A549 (cell line): ENCODE data around the gene TLCD5. TPM values are rescaled to one million over a fixed set of nuclear protein-coding genes. Genes with fewer than 3 reads are reported as not detected.

Experiments used
- ATAC-seq, 2 experiments: fragments of 200-7000 bp in 1 of 2; fragments of >200 bp in 1 of 2; cut with Nextera tagmentation in 1 of 2; cut with Tn5 transposase in 1 of 2; 3 replicates each; pipeline versions ENCODE4 v1.8.0 to v1.9.1; 2018 to 2020; ENCODE audit warnings: mild to moderate bottlenecking in 1 of 2, moderate library complexity in 1 of 2
- CTCF ChIA-PET: fragments of 300-600 bp; sonication (Branson Sonifier 250); formaldehyde crosslinking; extraction: SDS; loops from one replicate; lab custom pipeline; 2021; ENCODE audit warnings: antibody characterized with exemption, inconsistent platforms; lab: Yijun Ruan, JAX
- POLR2A ChIA-PET: fragments of 350-600 bp; formaldehyde crosslinking; extraction: SDS; loops from one replicate; lab custom pipeline; 2021; ENCODE audit warnings: antibody characterized with exemption, inconsistent platforms; lab: Yijun Ruan, JAX
- DNase-seq, 2 experiments: peaks; one replicate each; pipeline versions ENCODE4 v3.0.0 to v3.0.0-alpha.2; 2011 to 2016; ENCODE audit warnings: low read depth in 1 of 2, low spot score in 1 of 2
- FAIRE-seq: peaks from 2 replicates; lab custom pipeline; 2011; peaks lifted over from hg19 to GRCh38; lab: Jason Lieb, UNC
- H3K27ac ChIP-seq, 2 experiments: fragments of >200 bp; sonication (Bioruptor Twin); formaldehyde crosslinking; 3 replicates each; pipeline ENCODE4 v1.5.1; 2016 to 2017
- H3K4me1 ChIP-seq: fragments of >200 bp; sonication (Bioruptor Twin); formaldehyde crosslinking; 3 replicates; pipeline ENCODE4 v1.6.1; 2016
- H3K4me2 ChIP-seq: fragments of >200 bp; sonication (Bioruptor Twin); formaldehyde crosslinking; 3 replicates; pipeline ENCODE4 v1.6.1; 2016
- H3K4me3 ChIP-seq: fragments of >200 bp; sonication (Bioruptor Twin); formaldehyde crosslinking; 3 replicates; pipeline ENCODE4 v1.5.1; 2016
- H3K9me3 ChIP-seq: fragments of >200 bp; sonication (Bioruptor Twin); formaldehyde crosslinking; 3 replicates; pipeline ENCODE4 v1.6.1; 2016
- CBX2 ChIP-seq: fragments of 200-600 bp; sonication (generic); IDR thresholded peaks from 2 replicates; pipeline ENCODE4 v1.6.1; 2016; ENCODE audit warnings: low read depth, mild to moderate bottlenecking, borderline replicate concordance
- CEBPB ChIP-seq, 2 experiments: fragments of >200 bp in 1 of 2; sonication (Bioruptor Twin) in 1 of 2; formaldehyde crosslinking in 1 of 2; IDR thresholded peaks; 2 replicates each; pipeline ENCODE4 v1.6.1; 2012 to 2016
- CHD2 ChIP-seq: fragments of 150-350 bp; IDR thresholded peaks from 2 replicates; pipeline ENCODE4 v1.6.1; 2014; ENCODE audit warnings: low read length; ENCODE audit not compliant: partially characterized antibody
- EHMT2 ChIP-seq: fragments of 200-600 bp; sonication (generic); IDR thresholded peaks from 2 replicates; pipeline ENCODE4 v1.6.1; 2016; ENCODE audit warnings: antibody characterized with exemption, low read depth, mild to moderate bottlenecking, moderate library complexity
- ESRRA ChIP-seq: fragments of 150-350 bp; IDR thresholded peaks from 2 replicates; pipeline ENCODE4 v1.6.1; 2014; ENCODE audit warnings: mild to moderate bottlenecking, low read length, borderline replicate concordance
- FOSB ChIP-seq: fragments of 250-450 bp; sonication (Bioruptor Pico); IDR thresholded peaks from 2 replicates; pipeline ENCODE4 v1.5.0; 2020; ENCODE audit warnings: mild to moderate bottlenecking, moderate library complexity
- FOSL2 ChIP-seq, 2 experiments: fragments of 450-650 bp in 1 of 2; fragments of >200 bp in 1 of 2; sonication (Bioruptor Twin) in 1 of 2; formaldehyde crosslinking; IDR thresholded peaks; 2 replicates each; pipeline versions ENCODE4 v1.5.0 to v1.6.1; 2016 to 2020; ENCODE audit warnings: mild to moderate bottlenecking in 1 of 2, moderate library complexity in 1 of 2
- HDAC2 ChIP-seq: fragments of 200-600 bp; sonication (generic); IDR thresholded peaks from 2 replicates; pipeline ENCODE4 v1.6.1; 2016
- HOXA7 ChIP-seq: fragments of 250-450 bp; sonication (Bioruptor Pico); IDR thresholded peaks from 2 replicates; pipeline ENCODE4 v1.5.0; 2020; ENCODE audit warnings: mild to moderate bottlenecking, moderate library complexity
- JUN ChIP-seq, 2 experiments: fragments of >200 bp; sonication (Bioruptor Twin); formaldehyde crosslinking; IDR thresholded peaks; 2 replicates in 1 of 2; 3 replicates in 1 of 2; pipeline ENCODE4 v1.6.1; 2016 to 2017
- KDM1A ChIP-seq: fragments of 200-600 bp; sonication (generic); IDR thresholded peaks from 2 replicates; pipeline ENCODE4 v1.6.1; 2016; ENCODE audit warnings: low read depth, mild to moderate bottlenecking
- KDM5A ChIP-seq: fragments of 200-600 bp; sonication (generic); IDR thresholded peaks from 2 replicates; pipeline ENCODE4 v1.6.1; 2016; ENCODE audit warnings: antibody characterized with exemption, mild to moderate bottlenecking
- MAFK ChIP-seq: fragments of 450-650 bp; IDR thresholded peaks from 2 replicates; pipeline ENCODE4 v1.6.1; 2014; ENCODE audit not compliant: partially characterized antibody
- NR3C1 ChIP-seq: fragments of >200 bp; sonication (Bioruptor Twin); formaldehyde crosslinking; IDR thresholded peaks from 3 replicates; pipeline ENCODE4 v1.6.1; 2017
- POLR2AphosphoS2 ChIP-seq: conservative IDR thresholded peaks from 2 replicates; pipeline ENCODE4 v1.6.1; 2012; ENCODE audit warnings: low read length, improper control_type of control experiment, inconsistent platforms
- RAD21 ChIP-seq, 2 experiments: fragments of >200 bp in 1 of 2; sonication (Bioruptor Twin) in 1 of 2; formaldehyde crosslinking in 1 of 2; IDR thresholded peaks in 1 of 2; conservative IDR thresholded peaks in 1 of 2; 2 replicates in 1 of 2; 3 replicates in 1 of 2; pipeline ENCODE4 v1.6.1; 2012 to 2018; ENCODE audit warnings: inconsistent platforms in 1 of 2
- RNF2 ChIP-seq: fragments of 200-600 bp; sonication (generic); IDR thresholded peaks from 2 replicates; pipeline ENCODE4 v1.6.1; 2016; ENCODE audit warnings: low read depth, mild to moderate bottlenecking, antibody characterized with exemption, moderate library complexity, borderline replicate concordance
- SMC3 ChIP-seq: fragments of >200 bp; sonication (Bioruptor Twin); formaldehyde crosslinking; IDR thresholded peaks from 3 replicates; pipeline ENCODE4 v1.6.1; 2018; ENCODE audit warnings: inconsistent platforms
- SREBF2 ChIP-seq: fragments of 450-650 bp; IDR thresholded peaks from 2 replicates; pipeline ENCODE4 v1.6.1; 2014; ENCODE audit warnings: mild to moderate bottlenecking, moderate library complexity
- TFCP2L1 ChIP-seq: fragments of 250-450 bp; sonication (Bioruptor Pico); IDR thresholded peaks from 2 replicates; pipeline ENCODE4 v1.5.0; 2021; ENCODE audit warnings: mild to moderate bottlenecking
- TP53 ChIP-seq: fragments of 250-450 bp; sonication (Bioruptor Pico); IDR thresholded peaks from 2 replicates; pipeline ENCODE4 v1.5.0; 2021; ENCODE audit warnings: mild to moderate bottlenecking, moderate library complexity
- ZFP36 ChIP-seq: fragments of 450-650 bp; IDR thresholded peaks from 2 replicates; pipeline ENCODE4 v1.6.1; 2014; ENCODE audit warnings: borderline replicate concordance; ENCODE audit not compliant: partially characterized antibody
- ZNF302 ChIP-seq: fragments of 250-450 bp; sonication (Bioruptor Pico); IDR thresholded peaks from 2 replicates; pipeline ENCODE4 v1.9.0; 2021; ENCODE audit warnings: inconsistent platforms, mild to moderate bottlenecking, moderate library complexity
- ZSCAN20 ChIP-seq: fragments of 250-450 bp; sonication (Bioruptor Pico); IDR thresholded peaks from 2 replicates; pipeline ENCODE4 v1.8.0; 2022; ENCODE audit warnings: mild to moderate bottlenecking, moderate library complexity
- WGBS: methylation state at CpG from one replicate; pipeline ENCODE4 v1.1.6; 2017; ENCODE audit errors: missing lambda C conversion rate; 5-methylcytosine and 5-hydroxymethylcytosine counted together
- polyA plus RNA-seq, 4 experiments: library from polyadenylated mRNA; depleted of rRNA in 3 of 4; stranded (reverse); fragments of >200 nt; fragmentation: RNase III in 1 of 4; extraction: RNeasy Plus Mini Kit Qiagen cat#74134 plus additional on column Dnase treatment in 1 of 4; gene quantifications; 2 replicates in 3 of 4; 3 replicates in 1 of 4; pipeline ENCODE4 v1.2.3, GENCODE V29; 2011 to 2017
- TF ChIP-seq, protein P1 (sequence below): fragments of >200 bp; sonication (Bioruptor Twin); formaldehyde crosslinking; IDR thresholded peaks from 3 replicates; pipeline ENCODE4 v1.5.1; 2016
- TF ChIP-seq, protein P2 (sequence below): IDR thresholded peaks from 2 replicates; pipeline ENCODE4 v1.6.1; 2012
- TF ChIP-seq, protein P3 (sequence below): fragments of 150-350 bp; IDR thresholded peaks from 2 replicates; pipeline ENCODE4 v1.6.1; 2014; ENCODE audit warnings: low read depth, mild to moderate bottlenecking, low read length

The TLCD5 gene
- polyA plus RNA-seq, 2 of the 4 experiments (the other 2 are of a cell fraction), result 5.8 to 12.9 TPM

DNA sequence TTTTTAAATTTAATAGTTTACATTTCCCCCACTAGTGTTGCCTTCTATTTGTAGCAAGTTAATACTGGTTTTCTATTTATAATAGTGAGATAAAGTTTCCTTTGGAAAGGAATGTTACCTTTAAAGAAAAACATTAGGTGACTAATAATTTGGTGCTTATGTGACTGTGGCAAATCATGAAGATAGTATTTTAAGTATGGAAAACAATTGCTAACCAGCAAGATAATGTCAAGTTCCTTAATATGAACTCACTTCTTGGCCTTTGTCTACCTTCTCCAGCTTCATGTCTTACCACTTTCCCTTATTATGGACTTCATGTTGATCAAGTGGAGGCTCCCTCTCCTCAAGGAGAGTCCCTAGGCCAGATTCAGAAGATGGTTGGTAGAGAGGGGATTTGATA lies 38.3 kb downstream of the TLCD5 start:
- DNase-seq (no peak), ATAC-seq (no peak), FAIRE-seq (no peak)
- ChIA-PET POLR2A (no interaction called here), CTCF (interaction anchor here (1.0 kb wide), 1 partner anchor 16 kb away, joined by 3 read pairs; no protein-coding TSS in a partner anchor)
- Histone ChIP-seq H3K9me3 (no peaks in the 10 kb centered on the region), H3K27ac (no peak overlapping the region), H3K4me2 (no peak overlapping the region), H3K4me1 (no peaks in the 10 kb centered on the region), H3K4me3 (no peak overlapping the region)
- TF ChIP-seq RAD21 (conservative IDR thresholded peaks at IDR 0.05 in 1 of 2, IDR thresholded peaks at IDR 0.05 in 1 of 2), result no peak
- TF ChIP-seq ZFP36, result no peak
- TF ChIP-seq SMC3, result no peak
- TF ChIP-seq, protein P1, sequence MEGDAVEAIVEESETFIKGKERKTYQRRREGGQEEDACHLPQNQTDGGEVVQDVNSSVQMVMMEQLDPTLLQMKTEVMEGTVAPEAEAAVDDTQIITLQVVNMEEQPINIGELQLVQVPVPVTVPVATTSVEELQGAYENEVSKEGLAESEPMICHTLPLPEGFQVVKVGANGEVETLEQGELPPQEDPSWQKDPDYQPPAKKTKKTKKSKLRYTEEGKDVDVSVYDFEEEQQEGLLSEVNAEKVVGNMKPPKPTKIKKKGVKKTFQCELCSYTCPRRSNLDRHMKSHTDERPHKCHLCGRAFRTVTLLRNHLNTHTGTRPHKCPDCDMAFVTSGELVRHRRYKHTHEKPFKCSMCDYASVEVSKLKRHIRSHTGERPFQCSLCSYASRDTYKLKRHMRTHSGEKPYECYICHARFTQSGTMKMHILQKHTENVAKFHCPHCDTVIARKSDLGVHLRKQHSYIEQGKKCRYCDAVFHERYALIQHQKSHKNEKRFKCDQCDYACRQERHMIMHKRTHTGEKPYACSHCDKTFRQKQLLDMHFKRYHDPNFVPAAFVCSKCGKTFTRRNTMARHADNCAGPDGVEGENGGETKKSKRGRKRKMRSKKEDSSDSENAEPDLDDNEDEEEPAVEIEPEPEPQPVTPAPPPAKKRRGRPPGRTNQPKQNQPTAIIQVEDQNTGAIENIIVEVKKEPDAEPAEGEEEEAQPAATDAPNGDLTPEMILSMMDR, result no peak
- TF ChIP-seq FOSB, result no peak
- TF ChIP-seq CBX2, result no peak
- no peak for TF ChIP-seq ESRRA
- TF ChIP-seq EHMT2, result no peak
- TF ChIP-seq KDM5A, result no peak
- no peak for TF ChIP-seq CHD2
- no peak for TF ChIP-seq POLR2AphosphoS2

DNA sequence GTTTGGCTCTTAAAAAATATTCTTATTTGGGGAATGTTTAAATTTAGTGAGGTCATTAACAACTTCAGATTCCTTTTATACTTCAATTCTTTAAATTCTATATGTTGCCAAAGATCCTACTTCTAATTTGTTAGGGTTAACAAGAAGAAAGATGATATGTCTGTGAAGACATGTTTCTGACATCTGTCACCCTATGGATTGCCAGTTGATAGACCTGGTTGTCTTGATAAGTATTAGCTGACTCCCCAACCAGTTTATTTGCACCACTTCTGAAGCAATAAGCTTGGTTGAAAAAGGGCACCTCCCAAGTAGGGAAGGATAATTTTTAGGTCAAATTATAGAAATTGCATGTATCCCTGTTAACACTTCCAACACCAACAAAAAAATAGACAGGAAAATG lies 40.4 kb downstream of the TLCD5 start:
- no peak for ATAC-seq
- CTCF ChIA-PET, result interaction anchor here (1.0 kb wide), 1 partner anchor 82 kb away, joined by 3 read pairs; no protein-coding TSS in a partner anchor
- DNase-seq, result no peak
- Histone ChIP-seq H3K4me3 (no peak overlapping the region), H3K27ac (no peak overlapping the region), H3K4me1 (peaks cover 3% of the 10 kb centered on the region; the same call in 1 of the 3 replicates), H3K9me3 (no peaks in the 10 kb centered on the region), H3K4me2 (no peak overlapping the region)
- POLR2A ChIA-PET, result no interaction called here
- no peak for FAIRE-seq
- TF ChIP-seq, protein P2, sequence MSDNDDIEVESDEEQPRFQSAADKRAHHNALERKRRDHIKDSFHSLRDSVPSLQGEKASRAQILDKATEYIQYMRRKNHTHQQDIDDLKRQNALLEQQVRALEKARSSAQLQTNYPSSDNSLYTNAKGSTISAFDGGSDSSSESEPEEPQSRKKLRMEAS, result no peak
- TF ChIP-seq HOXA7 (CRISPR knock-in tag) (no peak), KDM5A (no peak), ZNF302 (CRISPR knock-in tag) (no peak), ZSCAN20 (CRISPR knock-in tag) (no peak), KDM1A (no peak), MAFK (no peak), CEBPB (IDR thresholded peaks at IDR 0.05) (no peak)

DNA sequence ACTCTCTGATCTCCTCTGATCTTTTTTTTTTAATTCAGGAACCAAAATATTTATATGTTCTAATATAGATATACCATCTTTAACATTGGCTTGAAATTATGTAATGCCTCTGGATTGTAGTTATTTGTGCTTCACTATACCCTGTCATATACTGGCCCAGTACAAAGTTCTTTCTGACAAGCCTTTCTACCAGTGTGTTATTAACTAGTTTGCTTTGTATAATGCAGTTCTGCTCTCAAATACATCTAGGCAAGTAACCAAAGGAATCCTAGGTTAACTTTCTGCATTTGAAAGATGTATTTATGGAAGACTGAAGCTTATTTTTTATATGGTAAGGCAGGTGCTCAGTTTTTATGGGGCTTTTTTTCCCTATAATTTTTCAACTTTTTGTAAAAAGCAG lies 47.2 kb downstream of the TLCD5 start:
- ChIA-PET POLR2A (interaction anchor here (1.2 kb wide), 1 partner anchor 36 kb away, joined by 4 read pairs; the partner anchor contains the start of gene ARHGEF12), CTCF (no interaction called here)
- TF ChIP-seq NR3C1, result no peak
- H3K4me3 ChIP-seq, result no peak overlapping the region
- no peaks in the 10 kb centered on the region for H3K9me3 ChIP-seq
- no peak overlapping the region for H3K27ac ChIP-seq
- DNase-seq, result no peak
- H3K4me1 ChIP-seq, result peaks cover 28% of the 10 kb centered on the region
- H3K4me2 ChIP-seq, result peak overlapping the region; percentile 22; the same call in 1 of the 3 replicates
- ATAC-seq, result no peak
- no peak for FAIRE-seq

DNA sequence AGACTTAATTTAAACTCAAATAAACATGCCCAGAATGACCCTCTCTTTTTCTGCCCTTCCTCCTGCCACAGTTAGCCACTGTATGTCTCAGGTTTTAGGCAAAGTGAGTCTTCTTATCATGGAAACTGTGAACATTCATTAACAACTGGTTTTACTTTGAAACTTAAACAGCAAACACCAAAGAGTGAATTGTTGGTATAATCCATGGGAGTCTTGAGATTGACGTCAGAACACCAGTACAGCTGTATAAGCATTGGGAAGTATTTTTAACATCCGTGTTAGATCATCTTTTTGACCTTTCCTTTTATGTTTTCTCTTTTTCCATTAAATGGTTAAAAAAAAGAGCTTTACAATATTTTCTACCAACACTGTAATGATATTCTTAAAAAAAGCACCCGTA lies 50.0 kb downstream of the TLCD5 start:
- peak overlapping the region; percentile 57 for H3K4me2 ChIP-seq
- no peak overlapping the region for H3K4me3 ChIP-seq
- CTCF ChIA-PET, result no interaction called here
- DNase-seq, result peak in 1 of 2 experiments; percentile 29
- no peak overlapping the region for H3K27ac ChIP-seq
- TF ChIP-seq TP53 (CRISPR knock-in tag) (no peak), JUN (IDR thresholded peaks at IDR 0.05) (no peak), FOSL2 (IDR thresholded peaks at IDR 0.05) (no peak), FOSL2 (CRISPR knock-in tag; IDR thresholded peaks at IDR 0.05) (no peak), SREBF2 (no peak), RNF2 (no peak), KDM1A (no peak), HDAC2 (no peak), TFCP2L1 (CRISPR knock-in tag) (no peak)
- TF ChIP-seq, protein P3, sequence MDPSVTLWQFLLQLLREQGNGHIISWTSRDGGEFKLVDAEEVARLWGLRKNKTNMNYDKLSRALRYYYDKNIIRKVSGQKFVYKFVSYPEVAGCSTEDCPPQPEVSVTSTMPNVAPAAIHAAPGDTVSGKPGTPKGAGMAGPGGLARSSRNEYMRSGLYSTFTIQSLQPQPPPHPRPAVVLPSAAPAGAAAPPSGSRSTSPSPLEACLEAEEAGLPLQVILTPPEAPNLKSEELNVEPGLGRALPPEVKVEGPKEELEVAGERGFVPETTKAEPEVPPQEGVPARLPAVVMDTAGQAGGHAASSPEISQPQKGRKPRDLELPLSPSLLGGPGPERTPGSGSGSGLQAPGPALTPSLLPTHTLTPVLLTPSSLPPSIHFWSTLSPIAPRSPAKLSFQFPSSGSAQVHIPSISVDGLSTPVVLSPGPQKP, result no peak
- no peak for ATAC-seq
- no peak for FAIRE-seq
- POLR2A ChIA-PET, result no interaction called here
- no peaks in the 10 kb centered on the region for H3K9me3 ChIP-seq
- WGBS, result 65% methylated on average over 3 of the region's 3 CpGs
- peaks cover 28% of the 10 kb centered on the region for H3K4me1 ChIP-seq
